SIG-M5 treated with dmso at 0.1 percent for 504 hours (cell line): Measurements from ENCODE around the gene PKD2L2.
"Not testable (repeated sequence)": the region's sequence is repeated elsewhere in the genome, so short reads cannot be mapped to it uniquely, and the experiment has no call there.

Source experiments
- DNase-seq: peaks from one replicate; lab custom pipeline; 2025; ENCODE audit not compliant: unreplicated experiment; lab: John Stamatoyannopoulos, UW

The PKD2L2 gene

GRCh38 chr5:137887831-137888230, 1.4 kb upstream of the PKD2L2 start:
- no peak for DNase-seq

- DNase-seq: no peak
These were observed 793 bp upstream of the PKD2L2 start for GRCh38 chr5:137888466-137888862.

- DNase-seq: no peak
These were observed 1.6 kb downstream of the PKD2L2 start for GRCh38 chr5:137890845-137891244.

GRCh38 chr5:137891849-137892248, 2.6 kb downstream of the PKD2L2 start:
- no peak for DNase-seq

GRCh38 chr5:137894586-137894985, 5.3 kb downstream of the PKD2L2 start:
- DNase-seq: no peak

- DNase-seq: no peak
These were observed 7.3 kb downstream of the PKD2L2 start for GRCh38 chr5:137896560-137896959.

- DNase-seq: no peak
These were observed 10.2 kb downstream of the PKD2L2 start for GRCh38 chr5:137899493-137899892.

GRCh38 chr5:137901011-137901817, 12.0 kb downstream of the PKD2L2 start:
- DNase-seq: no peak

- DNase-seq: no peak
These were observed 13.3 kb downstream of the PKD2L2 start for GRCh38 chr5:137902408-137903133.

GRCh38 chr5:137914758-137915157, 25.5 kb downstream of the PKD2L2 start:
- DNase-seq: no peak

- DNase-seq: no peak
These were observed 27.7 kb downstream of the PKD2L2 start for GRCh38 chr5:137916923-137917322.

GRCh38 chr5:137921931-137922330, 32.7 kb downstream of the PKD2L2 start:
- DNase-seq: no peak

- no peak for DNase-seq
These were observed 34.6 kb downstream of the PKD2L2 start for GRCh38 chr5:137923856-137924255.

- no peak for DNase-seq
These were observed 43.5 kb downstream of the PKD2L2 start for GRCh38 chr5:137932800-137933199.

- DNase-seq: no peak
These were observed 44.2 kb downstream of the PKD2L2 start for GRCh38 chr5:137933491-137933911.

GRCh38 chr5:137935190-137935589, 45.9 kb downstream of the PKD2L2 start:
- no peak for DNase-seq

GRCh38 chr5:137935694-137936093, 46.4 kb downstream of the PKD2L2 start:
- no peak for DNase-seq

GRCh38 chr5:137937994-137938750, 48.9 kb downstream of the PKD2L2 start:
- DNase-seq: no peak

- no peak for DNase-seq
These were observed 49.5 kb downstream of the PKD2L2 start for GRCh38 chr5:137938751-137939143.

- no peak for DNase-seq
These were observed 50.1 kb downstream of the PKD2L2 start for GRCh38 chr5:137939331-137939730.

- not testable (repeated sequence) for DNase-seq
These were observed 55.0 kb downstream of the PKD2L2 start for GRCh38 chr5:137944280-137944679.

- DNase-seq: no peak
These were observed 56.6 kb downstream of the PKD2L2 start for GRCh38 chr5:137945825-137946224.
